HepG2 (cell line): ENCODE results near the gene WDR54. TPM values are rescaled to one million over a fixed set of nuclear protein-coding genes. Genes with fewer than 3 reads are reported as not detected.

Experiments used
- AHR ChIP-seq: IDR thresholded peaks from 2 replicates; pipeline ENCODE4 v1.6.1; 2018; ENCODE audit warnings: missing genetic modification reagents, missing compliant biosample characterization
- ATRX ChIP-seq: sonication (generic); formaldehyde crosslinking; IDR thresholded peaks from 2 replicates; pipeline ENCODE4 v1.4.0; 2020; ENCODE audit warnings: missing genetic modification reagents, borderline replicate concordance
- CBX2 ChIP-seq, 2 experiments: fragments of 200-600 bp in 1 of 2; sonication (generic); formaldehyde crosslinking in 1 of 2; IDR thresholded peaks; 2 replicates each; pipeline versions ENCODE4 v1.7.0 to v1.8.1; 2018 to 2022; ENCODE audit warnings: low read depth in 2 of 2, low read length in 1 of 2, mild to moderate bottlenecking in 1 of 2, missing genetic modification reagents in 1 of 2
- ELF4 ChIP-seq: sonication (generic); formaldehyde crosslinking; IDR thresholded peaks from 2 replicates; pipeline ENCODE4 v1.5.0; 2020; ENCODE audit warnings: missing genetic modification reagents, mild to moderate bottlenecking, moderate library complexity, borderline replicate concordance
- MAF1 ChIP-seq: sonication (generic); formaldehyde crosslinking; IDR thresholded peaks from 2 replicates; pipeline ENCODE4 v1.5.0; 2020; ENCODE audit warnings: missing genetic modification reagents, borderline replicate concordance
- MYC ChIP-seq: sonication (generic); formaldehyde crosslinking; IDR thresholded peaks from 2 replicates; pipeline ENCODE4 v1.9.0; 2021; ENCODE audit warnings: missing genetic modification reagents, borderline replicate concordance
- TBX2 ChIP-seq: sonication (generic); formaldehyde crosslinking; IDR thresholded peaks from 2 replicates; pipeline ENCODE4 v1.5.0; 2020; ENCODE audit warnings: missing genetic modification reagents, mild to moderate bottlenecking, borderline replicate concordance
- ZNF224 ChIP-seq: sonication (generic); formaldehyde crosslinking; IDR thresholded peaks from 2 replicates; pipeline ENCODE4 v1.5.0; 2020; ENCODE audit warnings: mild to moderate bottlenecking, missing genetic modification reagents
- ZNF274 ChIP-seq: sonication (generic); formaldehyde crosslinking; IDR thresholded peaks from 2 replicates; pipeline ENCODE4 v1.5.1; 2020; ENCODE audit warnings: mild to moderate bottlenecking, missing genetic modification reagents
- ZNF788 ChIP-seq: sonication (generic); formaldehyde crosslinking; IDR thresholded peaks from 2 replicates; pipeline ENCODE4 v1.5.0; 2020; ENCODE audit warnings: mild to moderate bottlenecking, missing genetic modification reagents, borderline replicate concordance
- polyA plus RNA-seq, 8 experiments: library from polyadenylated mRNA; depleted of rRNA in 3 of 8; stranded (reverse) in 7 of 8; unstranded in 1 of 8; fragments of >200 nt; fragmentation: Illumina TruSeq in 4 of 8; extraction: Trizol in 4 of 8; gene quantifications; 2 replicates each; pipeline versions ENCODE4 v1.2.1 to v1.2.3, GENCODE V29; 2011 to 2016; ENCODE audit warnings: low read depth in 4 of 8, missing spikeins in 1 of 8, mixed read lengths in 1 of 8; ENCODE audit not compliant: insufficient read depth in 1 of 8
- total RNA-seq, 5 experiments: library from RNA; depleted of rRNA; stranded (reverse); fragments of >200 nt; fragmentation: Illumina TruSeq; extraction: Trizol; gene quantifications; 2 replicates each; pipeline ENCODE4 v1.2.3, GENCODE V29; 2016; ENCODE audit warnings: low read depth in 1 of 5
- TF ChIP-seq, protein P1 (sequence below): IDR thresholded peaks from 2 replicates; pipeline ENCODE4 v1.6.1; 2016; ENCODE audit warnings: mild to moderate bottlenecking
- TF ChIP-seq, protein P2 (sequence below): sonication (generic); formaldehyde crosslinking; IDR thresholded peaks from 2 replicates; pipeline ENCODE4 v1.4.0; 2020; ENCODE audit warnings: mild to moderate bottlenecking, missing genetic modification reagents
- TF ChIP-seq, protein P3 (sequence below): sonication (generic); formaldehyde crosslinking; IDR thresholded peaks from 2 replicates; pipeline ENCODE4 v1.8.1; 2023; ENCODE audit warnings: missing genetic modification reagents, mild to moderate bottlenecking, borderline replicate concordance
- TF ChIP-seq, protein P4 (sequence below), 2 experiments: fragments of 450-650 bp in 1 of 2; sonication (generic) in 1 of 2; formaldehyde crosslinking in 1 of 2; IDR thresholded peaks; 2 replicates each; pipeline versions ENCODE4 v1.6.1 to v1.8.0; 2016 to 2022; ENCODE audit warnings: antibody characterized with exemption in 1 of 2, mild to moderate bottlenecking in 1 of 2, missing genetic modification reagents in 1 of 2

WDR54 gene
- total and polyA plus RNA-seq, 2 of the 13 experiments (the other 11 are each of a cell fraction or from before 2014, with no cell fraction given) = 2.0 to 17.3 TPM

DNA sequence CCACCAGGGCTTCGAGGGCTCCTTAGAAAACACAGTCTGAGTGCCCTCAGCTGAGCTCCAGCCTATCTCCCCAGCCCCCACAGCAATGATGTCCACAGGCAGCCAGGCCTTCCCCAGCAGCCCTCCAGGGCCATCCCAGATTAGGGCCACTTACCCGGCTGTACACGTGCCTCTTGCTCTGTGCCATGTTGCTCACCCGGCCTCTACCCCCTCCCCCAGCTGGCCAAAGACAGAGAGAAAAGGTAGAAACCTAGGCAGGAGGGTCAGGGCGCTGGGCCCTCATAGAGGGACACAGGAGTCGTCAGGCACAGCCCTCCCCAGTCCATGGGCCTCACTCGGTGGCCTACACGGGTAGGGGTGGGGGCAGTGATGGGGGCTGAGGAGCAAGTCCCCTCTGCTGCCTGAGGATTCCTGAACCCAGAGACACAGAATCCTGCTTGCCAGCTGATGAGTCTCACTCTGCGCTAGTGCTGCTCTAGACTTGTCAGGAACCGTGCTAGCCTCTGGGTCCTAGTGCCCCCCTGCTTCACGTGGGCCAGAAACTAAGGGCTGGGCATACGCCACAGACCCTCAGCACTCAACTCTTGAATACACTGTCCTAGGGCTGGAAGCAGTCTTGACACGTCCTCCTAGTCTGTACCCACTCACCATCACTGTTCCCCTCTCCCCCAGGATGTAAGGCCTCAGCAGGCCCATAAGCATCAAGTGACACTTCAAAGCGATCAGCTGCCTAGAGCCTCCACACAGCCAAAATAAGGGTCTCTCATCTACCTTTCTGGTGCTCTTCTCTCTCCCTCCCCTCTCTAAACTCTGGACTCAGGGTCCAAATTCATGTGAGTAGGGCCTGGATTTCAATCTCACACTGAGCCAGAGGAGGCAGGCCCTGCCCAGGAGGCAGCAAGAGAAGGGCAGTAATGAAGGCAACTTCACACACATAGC lies 41.4 kb upstream of the WDR54 start, which contains the start of gene DCTN1 (continued):
- no peak for TF ChIP-seq CBX2 (IDR thresholded peaks at IDR 0.05; ENCODE audit: low read depth, low read length)
- TF ChIP-seq CBX2 (CRISPR knock-in tag; IDR thresholded peaks at IDR 0.05; ENCODE audit: low read depth) = 0 out of 2 replicates have a peak, but pooled peaks have one; percentile 34
- TF ChIP-seq MAF1 (CRISPR knock-in tag) = no peak
- TF ChIP-seq ZNF274 (CRISPR knock-in tag) = no peak
- TF ChIP-seq AHR (CRISPR knock-in tag) = peak; percentile 35; the same call in 1 of the 2 replicates
- TF ChIP-seq, protein P1, sequence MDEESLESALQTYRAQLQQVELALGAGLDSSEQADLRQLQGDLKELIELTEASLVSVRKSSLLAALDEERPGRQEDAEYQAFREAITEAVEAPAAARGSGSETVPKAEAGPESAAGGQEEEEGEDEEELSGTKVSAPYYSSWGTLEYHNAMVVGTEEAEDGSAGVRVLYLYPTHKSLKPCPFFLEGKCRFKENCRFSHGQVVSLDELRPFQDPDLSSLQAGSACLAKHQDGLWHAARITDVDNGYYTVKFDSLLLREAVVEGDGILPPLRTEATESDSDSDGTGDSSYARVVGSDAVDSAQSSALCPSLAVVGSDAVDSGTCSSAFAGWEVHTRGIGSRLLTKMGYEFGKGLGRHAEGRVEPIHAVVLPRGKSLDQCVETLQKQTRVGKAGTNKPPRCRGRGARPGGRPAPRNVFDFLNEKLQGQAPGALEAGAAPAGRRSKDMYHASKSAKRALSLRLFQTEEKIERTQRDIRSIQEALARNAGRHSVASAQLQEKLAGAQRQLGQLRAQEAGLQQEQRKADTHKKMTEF = no peak
- TF ChIP-seq ATRX (CRISPR knock-in tag) = no peak
- TF ChIP-seq, protein P2, sequence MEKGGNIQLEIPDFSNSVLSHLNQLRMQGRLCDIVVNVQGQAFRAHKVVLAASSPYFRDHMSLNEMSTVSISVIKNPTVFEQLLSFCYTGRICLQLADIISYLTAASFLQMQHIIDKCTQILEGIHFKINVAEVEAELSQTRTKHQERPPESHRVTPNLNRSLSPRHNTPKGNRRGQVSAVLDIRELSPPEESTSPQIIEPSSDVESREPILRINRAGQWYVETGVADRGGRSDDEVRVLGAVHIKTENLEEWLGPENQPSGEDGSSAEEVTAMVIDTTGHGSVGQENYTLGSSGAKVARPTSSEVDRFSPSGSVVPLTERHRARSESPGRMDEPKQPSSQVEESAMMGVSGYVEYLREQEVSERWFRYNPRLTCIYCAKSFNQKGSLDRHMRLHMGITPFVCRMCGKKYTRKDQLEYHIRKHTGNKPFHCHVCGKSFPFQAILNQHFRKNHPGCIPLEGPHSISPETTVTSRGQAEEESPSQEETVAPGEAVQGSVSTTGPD (CRISPR knock-in tag) = no peak
- no peak for TF ChIP-seq ZNF224 (CRISPR knock-in tag)
- TF ChIP-seq ZNF788 (CRISPR knock-in tag) = peak; percentile 28; the same call in 1 of the 2 replicates
- TF ChIP-seq, protein P3, sequence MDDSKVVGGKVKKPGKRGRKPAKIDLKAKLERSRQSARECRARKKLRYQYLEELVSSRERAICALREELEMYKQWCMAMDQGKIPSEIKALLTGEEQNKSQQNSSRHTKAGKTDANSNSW = no peak
- TF ChIP-seq, protein P4, sequence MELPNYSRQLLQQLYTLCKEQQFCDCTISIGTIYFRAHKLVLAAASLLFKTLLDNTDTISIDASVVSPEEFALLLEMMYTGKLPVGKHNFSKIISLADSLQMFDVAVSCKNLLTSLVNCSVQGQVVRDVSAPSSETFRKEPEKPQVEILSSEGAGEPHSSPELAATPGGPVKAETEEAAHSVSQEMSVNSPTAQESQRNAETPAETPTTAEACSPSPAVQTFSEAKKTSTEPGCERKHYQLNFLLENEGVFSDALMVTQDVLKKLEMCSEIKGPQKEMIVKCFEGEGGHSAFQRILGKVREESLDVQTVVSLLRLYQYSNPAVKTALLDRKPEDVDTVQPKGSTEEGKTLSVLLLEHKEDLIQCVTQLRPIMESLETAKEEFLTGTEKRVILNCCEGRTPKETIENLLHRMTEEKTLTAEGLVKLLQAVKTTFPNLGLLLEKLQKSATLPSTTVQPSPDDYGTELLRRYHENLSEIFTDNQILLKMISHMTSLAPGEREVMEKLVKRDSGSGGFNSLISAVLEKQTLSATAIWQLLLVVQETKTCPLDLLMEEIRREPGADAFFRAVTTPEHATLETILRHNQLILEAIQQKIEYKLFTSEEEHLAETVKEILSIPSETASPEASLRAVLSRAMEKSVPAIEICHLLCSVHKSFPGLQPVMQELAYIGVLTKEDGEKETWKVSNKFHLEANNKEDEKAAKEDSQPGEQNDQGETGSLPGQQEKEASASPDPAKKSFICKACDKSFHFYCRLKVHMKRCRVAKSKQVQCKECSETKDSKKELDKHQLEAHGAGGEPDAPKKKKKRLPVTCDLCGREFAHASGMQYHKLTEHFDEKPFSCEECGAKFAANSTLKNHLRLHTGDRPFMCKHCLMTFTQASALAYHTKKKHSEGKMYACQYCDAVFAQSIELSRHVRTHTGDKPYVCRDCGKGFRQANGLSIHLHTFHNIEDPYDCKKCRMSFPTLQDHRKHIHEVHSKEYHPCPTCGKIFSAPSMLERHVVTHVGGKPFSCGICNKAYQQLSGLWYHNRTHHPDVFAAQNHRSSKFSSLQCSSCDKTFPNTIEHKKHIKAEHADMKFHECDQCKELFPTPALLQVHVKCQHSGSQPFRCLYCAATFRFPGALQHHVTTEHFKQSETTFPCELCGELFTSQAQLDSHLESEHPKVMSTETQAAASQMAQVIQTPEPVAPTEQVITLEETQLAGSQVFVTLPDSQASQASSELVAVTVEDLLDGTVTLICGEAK (IDR thresholded peaks at IDR 0.05) = no peak
- TF ChIP-seq, protein P4 (CRISPR knock-in tag; IDR thresholded peaks at IDR 0.05) = no peak
- peak; percentile 52; the same call in 1 of the 2 replicates for TF ChIP-seq MYC (CRISPR knock-in tag)
- 0 out of 2 replicates have a peak, but pooled peaks have one; percentile 24 for TF ChIP-seq TBX2 (CRISPR knock-in tag)
- TF ChIP-seq ELF4 (CRISPR knock-in tag) = no peak
